Measurements from ENCODE around the gene MAGEB6.

GRCh38 chrX:26208012-26208411 lies 15.8 kb downstream of the MAGEB6 start:
- TF ChIP-seq, protein P1, sequence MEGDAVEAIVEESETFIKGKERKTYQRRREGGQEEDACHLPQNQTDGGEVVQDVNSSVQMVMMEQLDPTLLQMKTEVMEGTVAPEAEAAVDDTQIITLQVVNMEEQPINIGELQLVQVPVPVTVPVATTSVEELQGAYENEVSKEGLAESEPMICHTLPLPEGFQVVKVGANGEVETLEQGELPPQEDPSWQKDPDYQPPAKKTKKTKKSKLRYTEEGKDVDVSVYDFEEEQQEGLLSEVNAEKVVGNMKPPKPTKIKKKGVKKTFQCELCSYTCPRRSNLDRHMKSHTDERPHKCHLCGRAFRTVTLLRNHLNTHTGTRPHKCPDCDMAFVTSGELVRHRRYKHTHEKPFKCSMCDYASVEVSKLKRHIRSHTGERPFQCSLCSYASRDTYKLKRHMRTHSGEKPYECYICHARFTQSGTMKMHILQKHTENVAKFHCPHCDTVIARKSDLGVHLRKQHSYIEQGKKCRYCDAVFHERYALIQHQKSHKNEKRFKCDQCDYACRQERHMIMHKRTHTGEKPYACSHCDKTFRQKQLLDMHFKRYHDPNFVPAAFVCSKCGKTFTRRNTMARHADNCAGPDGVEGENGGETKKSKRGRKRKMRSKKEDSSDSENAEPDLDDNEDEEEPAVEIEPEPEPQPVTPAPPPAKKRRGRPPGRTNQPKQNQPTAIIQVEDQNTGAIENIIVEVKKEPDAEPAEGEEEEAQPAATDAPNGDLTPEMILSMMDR (conservative IDR thresholded peaks at IDR 0.05 in 1 of 2, IDR thresholded peaks at IDR 0.05 in 1 of 2; ENCODE audit: low read depth in 1 of 2, low read length in 2 of 2): no peak
- no peak for TF ChIP-seq EZH2 (IDR thresholded peaks at IDR 0.05; ENCODE audit: low read length, missing control alignments)
